ENCODE results near the gene NRXN3.

The NRXN3 gene

GRCh38 chr14:78325911-78326310 is 155.7 kb downstream of the NRXN3 start:
- no peak for TF ChIP-seq CTCF (IDR thresholded peaks at IDR 0.05)
- no peak overlapping the region for H3K27ac ChIP-seq
- DNase-seq (ENCODE audit: low spot score), result no peak
- no peak overlapping the region for H3K4me3 ChIP-seq

GRCh38 chr14:78327426-78328221 is 157.5 kb downstream of the NRXN3 start:
- no peak overlapping the region for H3K27ac ChIP-seq
- no peak for DNase-seq (ENCODE audit: low spot score)
- no peak for TF ChIP-seq CTCF (IDR thresholded peaks at IDR 0.05)
- no peak overlapping the region for H3K4me3 ChIP-seq

- H3K4me3 ChIP-seq, result no peak overlapping the region
- DNase-seq (ENCODE audit: low spot score), result no peak
- no peak overlapping the region for H3K27ac ChIP-seq
- TF ChIP-seq CTCF (IDR thresholded peaks at IDR 0.05), result no peak
Observed at GRCh38 chr14:78329371-78329770, 159.2 kb downstream of the NRXN3 start.

- TF ChIP-seq CTCF (IDR thresholded peaks at IDR 0.05), result no peak
- Histone ChIP-seq H3K27ac (no peak overlapping the region), H3K4me3 (no peak overlapping the region)
- no peak for DNase-seq (ENCODE audit: low spot score)
Observed at GRCh38 chr14:78335531-78335930, 165.4 kb downstream of the NRXN3 start.

- no peak overlapping the region for H3K27ac ChIP-seq
Observed at GRCh38 chr14:78340250-78340649, 170.1 kb downstream of the NRXN3 start.

GRCh38 chr14:78341827-78342389 is 171.7 kb downstream of the NRXN3 start:
- Histone ChIP-seq H3K27ac (no peak overlapping the region), H3K4me3 (no peak overlapping the region)
- TF ChIP-seq CTCF (IDR thresholded peaks at IDR 0.05), result no peak
- no peak for DNase-seq (ENCODE audit: low spot score)

More at GRCh38 chr14:78340250-78340649, 170.1 kb downstream of the NRXN3 start:
- no peak for DNase-seq (ENCODE audit: low spot score)
- no peak for TF ChIP-seq CTCF (IDR thresholded peaks at IDR 0.05)
- no peak overlapping the region for H3K4me3 ChIP-seq

GRCh38 chr14:78342879-78343278 is 172.7 kb downstream of the NRXN3 start:
- no peak for DNase-seq (ENCODE audit: low spot score)
- Histone ChIP-seq H3K27ac (no peak overlapping the region), H3K4me3 (no peak overlapping the region)
- TF ChIP-seq CTCF (IDR thresholded peaks at IDR 0.05), result no peak

Data from coronary artery (tissue), 2 donors.